Psoas muscle (tissue), 8 donors: Measurements from ENCODE around the gene ARL5C. TPM values are rescaled to one million over a fixed set of nuclear protein-coding genes. Genes with fewer than 3 reads are reported as not detected.

Experiments
- ATAC-seq, 4 donors: fragments of 200-7000 bp; cut with Tn5 transposase; one replicate each; pipeline ENCODE4 v1.9.1; 2020; ENCODE audit warnings: moderate library complexity in 3 of 4, mild to moderate bottlenecking in 2 of 4
- DNase-seq, 2 donors: peaks; one replicate each; pipeline ENCODE4 v3.0.0-alpha.2; 2020
- H3K27ac ChIP-seq: fragments of 200-600 bp; one replicate; pipeline ENCODE4 v1.8.0; 2022
- H3K27me3 ChIP-seq, 3 donors: fragments of 200-600 bp in 1 of 3; one replicate each; pipeline versions ENCODE4 v1.6.1 to v1.8.0; 2013 to 2022; ENCODE audit warnings: low read length in 2 of 3, mild to moderate bottlenecking in 2 of 3, moderate library complexity in 1 of 3; ENCODE audit not compliant: insufficient read depth in 3 of 3
- H3K36me3 ChIP-seq, 2 donors: fragments of 200-600 bp in 1 of 2; one replicate each; pipeline versions ENCODE4 v1.6.1 to v1.8.0; 2013 to 2022; ENCODE audit warnings: low read depth in 1 of 2, mild to moderate bottlenecking in 1 of 2, moderate library complexity in 1 of 2; ENCODE audit not compliant: insufficient read depth in 1 of 2
- H3K4me1 ChIP-seq: fragments of 200-600 bp; one replicate; pipeline ENCODE4 v1.8.0; 2022
- H3K4me3 ChIP-seq: fragments of 200-600 bp; one replicate; pipeline ENCODE4 v1.8.0; 2022; ENCODE audit warnings: mild to moderate bottlenecking
- H3K9me3 ChIP-seq: fragments of 200-600 bp; one replicate; pipeline ENCODE4 v1.8.0; 2022
- WGBS, 3 donors: extraction: QIAGEN DNeasy Blood & Tissue Kit; methylation state at CpG; one replicate each; pipeline versions ENCODE4 v1.1.6 to v1.1.7; 2013; 5-methylcytosine and 5-hydroxymethylcytosine counted together
- intact Hi-C, 2 donors: fragments of 100-400 bp; cut with DNase I; formaldehyde crosslinking; loops; one replicate each; pipeline versions ENCODE4 v1.11.0 to v1.14.2; 2022
- polyA plus RNA-seq, 3 donors: library from polyadenylated mRNA; stranded (reverse); fragments of 200-250 nt; gene quantifications; one replicate each; pipeline ENCODE4 v1.2.3, GENCODE V29; 2013
- total RNA-seq, 4 donors: library from RNA; stranded (reverse); fragmentation: NEBNext Ultra II Directional in 2 of 4; extraction: Animal tissue kit (Norgen Biotek cat#: 25700) in 2 of 4; gene quantifications; one replicate each; pipeline versions ENCODE4 v1.2.1 to v1.2.4, GENCODE V29; 2021 to 2023
- TF ChIP-seq, protein P1 (sequence below): fragments of 200-600 bp; IDR thresholded peaks from one replicate; pipeline ENCODE4 v1.8.0; 2022; ENCODE audit warnings: antibody characterized with exemption
- donor health status: healthy with polysubstance abuse.
- donor health status: DM: no; HTN: no; CAD: no; lungs with moderate emphysema.
- donor health status: Bipolar disorder and iron deficiency.
- donor health status: healthy.
- donor health status: DM: yes; HTN: yes; CAD: no.
- donor health status: DM: no; HTN: no; CAD: no.
- donor health status: DM: no; HTN: no; CAD: no.
- donor health status: DM: yes; HTN: yes; CAD: no.

The ARL5C gene
- total and polyA plus RNA-seq, 7 donors: 0.15 to 1.0 (median 0.15) TPM; not detected in 4

DNA sequence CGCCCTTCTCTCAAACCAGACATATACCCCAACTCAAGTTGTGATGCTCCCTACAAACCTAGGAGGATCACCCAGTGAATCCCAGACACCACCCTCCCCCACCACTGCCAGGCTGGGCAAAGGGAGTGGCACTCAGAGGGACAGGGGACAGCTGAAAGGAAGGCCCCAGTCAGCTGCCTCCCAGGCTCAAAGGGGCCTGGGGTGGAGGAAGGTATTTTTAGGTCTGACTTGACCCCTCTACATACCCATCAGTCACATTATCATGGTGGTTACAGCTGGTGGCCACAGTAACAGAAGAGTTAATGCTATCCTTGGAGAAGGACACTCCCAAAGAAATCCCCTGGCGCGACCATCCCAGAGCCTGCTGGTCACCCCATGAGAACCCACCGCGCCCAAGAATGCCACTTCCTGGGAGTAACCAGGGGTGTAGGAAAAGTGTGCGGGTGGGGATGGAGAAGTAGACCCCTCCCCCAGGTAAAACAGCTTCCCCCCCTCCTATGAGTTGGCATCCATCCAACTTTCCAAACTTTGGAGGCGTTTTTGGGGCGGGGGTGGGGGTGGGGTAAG lies 30.4 kb upstream of the ARL5C start:
- Histone ChIP-seq H3K36me3 (peaks cover 0 to 16% of the 10 kb centered on the region in 2 donors), H3K4me1 (peaks cover 37% of the 10 kb centered on the region), H3K27ac (peak overlapping the region; percentile 97), H3K4me3 (peak overlapping the region; percentile 90), H3K9me3 (no peaks in the 10 kb centered on the region), H3K27me3 (no peaks in the 10 kb centered on the region)
- WGBS, 3 donors: 13 to 30% (median 17%) methylated on average over 7 to 8 of the region's 8 CpGs
- DNase-seq (peak; percentile 70 to 88), ATAC-seq (peak; percentile 57 to 65 (median 60))
- TF ChIP-seq, protein P1, sequence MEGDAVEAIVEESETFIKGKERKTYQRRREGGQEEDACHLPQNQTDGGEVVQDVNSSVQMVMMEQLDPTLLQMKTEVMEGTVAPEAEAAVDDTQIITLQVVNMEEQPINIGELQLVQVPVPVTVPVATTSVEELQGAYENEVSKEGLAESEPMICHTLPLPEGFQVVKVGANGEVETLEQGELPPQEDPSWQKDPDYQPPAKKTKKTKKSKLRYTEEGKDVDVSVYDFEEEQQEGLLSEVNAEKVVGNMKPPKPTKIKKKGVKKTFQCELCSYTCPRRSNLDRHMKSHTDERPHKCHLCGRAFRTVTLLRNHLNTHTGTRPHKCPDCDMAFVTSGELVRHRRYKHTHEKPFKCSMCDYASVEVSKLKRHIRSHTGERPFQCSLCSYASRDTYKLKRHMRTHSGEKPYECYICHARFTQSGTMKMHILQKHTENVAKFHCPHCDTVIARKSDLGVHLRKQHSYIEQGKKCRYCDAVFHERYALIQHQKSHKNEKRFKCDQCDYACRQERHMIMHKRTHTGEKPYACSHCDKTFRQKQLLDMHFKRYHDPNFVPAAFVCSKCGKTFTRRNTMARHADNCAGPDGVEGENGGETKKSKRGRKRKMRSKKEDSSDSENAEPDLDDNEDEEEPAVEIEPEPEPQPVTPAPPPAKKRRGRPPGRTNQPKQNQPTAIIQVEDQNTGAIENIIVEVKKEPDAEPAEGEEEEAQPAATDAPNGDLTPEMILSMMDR: no peak
- intact Hi-C loops: no loop called here

DNA sequence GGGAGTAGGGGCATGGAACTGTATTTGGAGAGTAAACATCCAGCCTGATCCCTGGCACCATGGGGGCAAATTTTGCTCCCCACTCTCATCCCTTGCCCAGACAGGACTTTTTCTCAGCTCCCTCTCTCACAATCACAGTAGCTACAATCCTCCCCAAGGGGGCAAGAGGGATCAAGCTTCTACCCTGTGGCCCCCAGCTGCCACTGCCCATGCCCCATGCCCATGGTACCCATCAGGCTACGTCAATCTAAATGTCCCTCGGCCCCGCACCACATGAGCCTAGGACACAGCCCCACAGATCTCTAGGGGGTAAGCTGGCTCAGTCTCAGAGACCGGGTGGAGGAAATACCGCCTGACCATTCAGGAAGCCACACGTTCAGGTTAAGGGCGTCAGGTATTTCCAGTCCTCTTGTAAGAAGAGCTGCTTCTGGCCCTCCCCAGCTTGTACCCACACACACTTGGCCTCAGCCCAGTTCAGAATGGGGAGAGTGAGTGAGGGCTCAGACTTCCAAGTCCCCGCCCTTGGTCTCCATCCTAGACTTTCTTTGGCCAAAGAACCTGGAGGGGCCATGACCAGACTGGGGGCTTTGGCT lies 29.7 kb upstream of the ARL5C start:
- ATAC-seq (peak in 3 of 4 donors; percentile 3 to 13 (median 5)), DNase-seq (peak in 1 of 2 donors; percentile 72)
- Histone ChIP-seq H3K27me3 (no peaks in the 10 kb centered on the region), H3K9me3 (no peaks in the 10 kb centered on the region), H3K4me3 (peak overlapping the region; percentile 90), H3K36me3 (peaks cover 0 to 15% of the 10 kb centered on the region in 2 donors), H3K4me1 (peaks cover 32% of the 10 kb centered on the region), H3K27ac (peak overlapping the region; percentile 97)
- 22 to 54% (median 39%) methylated on average over 8 of the region's 8 CpGs for WGBS, 3 donors
- TF ChIP-seq, protein P1: no peak
- intact Hi-C loops: no loop called here

DNA sequence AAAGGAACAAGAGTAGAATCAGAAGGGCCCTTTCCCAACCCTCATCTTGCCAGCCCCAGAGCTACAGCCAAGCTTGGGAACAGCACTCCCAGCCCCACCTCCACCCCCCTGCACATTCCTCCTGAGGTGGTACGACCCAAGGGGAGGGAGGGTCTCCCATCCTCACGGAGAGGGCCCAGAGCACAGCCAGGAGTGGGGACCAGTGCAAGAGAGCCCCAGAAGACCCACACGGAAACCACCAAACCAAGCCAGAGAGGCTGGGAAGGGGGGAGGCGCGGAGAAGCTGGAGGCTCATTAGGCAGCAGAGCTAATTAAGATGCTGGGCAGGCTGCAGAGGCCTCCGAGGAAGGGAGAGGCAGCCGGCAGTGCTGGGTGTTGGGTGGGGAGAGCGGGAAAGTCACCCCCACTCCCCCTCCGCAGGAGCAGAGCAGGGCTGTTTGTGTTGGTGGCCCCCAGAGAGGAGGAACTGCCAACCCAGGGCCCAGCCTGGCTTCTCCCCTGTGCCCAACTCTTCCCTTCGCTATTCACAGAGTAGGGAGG lies 29.1 kb upstream of the ARL5C start:
- TF ChIP-seq, protein P1: no peak
- ATAC-seq (no peak), DNase-seq (no peak)
- WGBS, 3 donors: 57 to 74% (median 59%) methylated on average over 9 to 10 of the region's 10 CpGs
- Histone ChIP-seq H3K36me3 (peaks cover 0 to 20% of the 10 kb centered on the region in 2 donors), H3K4me3 (peak overlapping the region; percentile 90), H3K27me3 (no peaks in the 10 kb centered on the region), H3K4me1 (peaks cover 32% of the 10 kb centered on the region), H3K27ac (peak overlapping the region; percentile 97), H3K9me3 (no peaks in the 10 kb centered on the region)
- intact Hi-C loops: no loop called here

DNA sequence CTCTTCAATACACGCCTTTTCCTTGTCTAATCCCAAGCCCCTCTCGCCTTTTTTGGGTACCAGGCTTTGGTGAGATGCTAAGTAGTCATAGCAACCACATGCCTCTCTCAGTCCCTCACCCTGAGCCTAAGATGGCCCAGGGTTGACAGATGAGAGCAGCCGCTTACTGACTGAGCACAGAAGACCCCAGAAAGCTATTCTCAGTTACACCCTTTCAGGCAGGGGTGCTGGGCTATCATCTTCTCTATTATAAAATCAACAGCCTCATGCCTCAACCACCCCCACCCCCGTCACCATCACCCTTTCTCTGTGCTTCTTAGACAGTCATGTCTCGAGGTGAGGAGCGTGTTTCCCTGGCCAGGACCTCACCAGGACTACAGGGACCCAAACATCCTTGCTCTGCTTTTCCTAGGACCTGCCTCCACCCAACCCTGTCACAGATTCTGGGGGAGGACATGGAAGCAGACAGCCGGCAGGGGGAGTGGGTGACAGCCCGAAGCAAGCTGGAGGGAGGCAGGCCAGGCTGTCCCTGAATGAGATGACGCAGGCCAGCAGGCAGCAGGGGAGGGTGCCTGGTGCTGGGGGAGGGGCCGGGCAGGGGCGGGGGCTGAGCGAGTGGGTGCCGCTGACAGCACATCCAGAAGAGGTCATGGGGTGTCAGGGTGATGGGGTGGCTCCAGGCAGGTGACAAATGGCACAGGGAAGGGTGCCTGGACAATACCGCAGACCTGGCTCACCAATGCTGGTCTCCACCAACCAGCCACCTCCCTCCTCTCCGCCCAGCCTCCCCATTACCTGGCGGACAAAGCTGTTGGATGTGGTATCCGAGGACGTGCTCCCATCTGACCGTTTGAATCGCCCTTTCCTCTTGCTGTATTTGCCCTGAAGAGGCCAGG lies 28.4 kb upstream of the ARL5C start:
- WGBS, 3 donors: 34 to 36% (median 34%) methylated on average over 19 to 20 of the region's 20 CpGs
- Histone ChIP-seq H3K27ac (peak overlapping the region; percentile 97), H3K4me3 (peak overlapping the region; percentile 90), H3K36me3 (peaks cover 0 to 24% of the 10 kb centered on the region in 2 donors), H3K4me1 (peaks cover 32% of the 10 kb centered on the region), H3K27me3 (no peaks in the 10 kb centered on the region), H3K9me3 (no peaks in the 10 kb centered on the region)
- intact Hi-C loops: no loop called here
- TF ChIP-seq, protein P1: peak; percentile 50
- ATAC-seq (peak; percentile 62 to 71 (median 69)), DNase-seq (peak; percentile 91 to 96)
